ENCODE results near the gene RALGAPA1. TPM values are rescaled to one million over a fixed set of nuclear protein-coding genes. Genes with fewer than 3 reads are reported as not detected.

Gene RALGAPA1
- total and polyA plus RNA-seq, 2 of the 13 experiments (the other 11 are each of a cell fraction or from before 2014, with no cell fraction given): 65.0 to 89.2 TPM

GRCh38 chr14:35806006-35806907 lies 2.8 kb downstream of the RALGAPA1 start (continued):
- TF ChIP-seq IRF9 (CRISPR knock-in tag; IDR thresholded peaks at IDR 0.05; ENCODE audit: borderline replicate concordance): no peak
- TF ChIP-seq PRDM15 (CRISPR knock-in tag; IDR thresholded peaks at IDR 0.05): no peak
- TF ChIP-seq FUBP1 (CRISPR knock-in tag; IDR thresholded peaks at IDR 0.05; ENCODE audit: borderline replicate concordance): no peak
- no peak for TF ChIP-seq ZFP36L2 (CRISPR knock-in tag; IDR thresholded peaks at IDR 0.05)
- TF ChIP-seq NR2C2 (CRISPR knock-in tag; IDR thresholded peaks at IDR 0.05; ENCODE audit: borderline replicate concordance): peak; percentile 54; the same call in 1 of the 2 replicates
- no peak for TF ChIP-seq NAIF1 (CRISPR knock-in tag; IDR thresholded peaks at IDR 0.05; ENCODE audit: borderline replicate concordance)
- no peak for TF ChIP-seq ZNF512 (CRISPR knock-in tag; IDR thresholded peaks at IDR 0.05)
- TF ChIP-seq PHF8 (CRISPR knock-in tag; IDR thresholded peaks at IDR 0.05): no peak; the same call in 1 of the 2 replicates
- no peak for TF ChIP-seq ZMAT5 (CRISPR knock-in tag; IDR thresholded peaks at IDR 0.05; ENCODE audit: borderline replicate concordance, low read depth)
- TF ChIP-seq SIX1 (CRISPR knock-in tag; IDR thresholded peaks at IDR 0.05; ENCODE audit: borderline replicate concordance): peak; percentile 85
- peak; percentile 82; the same call in 1 of the 2 replicates for TF ChIP-seq MEIS2 (CRISPR knock-in tag; IDR thresholded peaks at IDR 0.05)
- 0 out of 2 replicates have a peak, but pooled peaks have one; percentile 50 for TF ChIP-seq MED13 (CRISPR knock-in tag; IDR thresholded peaks at IDR 0.05)
- no peak for TF ChIP-seq MEIS1 (CRISPR knock-in tag; IDR thresholded peaks at IDR 0.05; ENCODE audit: borderline replicate concordance)
- TF ChIP-seq NCOA2 (CRISPR knock-in tag; IDR thresholded peaks at IDR 0.05): peak; percentile 96
